Neuron (in vitro differentiated cells): ENCODE data around the gene LY6G6D.

ENCODE experiments used
- H2AFZ ChIP-seq: one replicate; pipeline ENCODE4 v1.6.1; 2013; ENCODE audit warnings: low read depth, mild to moderate bottlenecking, inconsistent platforms, low read length, moderate library complexity
- H3K27me3 ChIP-seq: one replicate; pipeline ENCODE4 v1.6.1; 2013; ENCODE audit warnings: low read length; ENCODE audit not compliant: insufficient read depth
- H3K36me3 ChIP-seq: one replicate; pipeline ENCODE4 v1.6.1; 2013; ENCODE audit warnings: low read length; ENCODE audit not compliant: insufficient read depth
- H3K4me1 ChIP-seq: one replicate; pipeline ENCODE4 v1.6.1; 2013; ENCODE audit warnings: low read length; ENCODE audit not compliant: insufficient read depth
- H3K4me3 ChIP-seq: 2 replicates; pipeline ENCODE4 v1.5.1; 2013; ENCODE audit warnings: mild to moderate bottlenecking, low read length, moderate library complexity
- H3K9me3 ChIP-seq: one replicate; pipeline ENCODE4 v1.6.1; 2013; ENCODE audit warnings: low read length

Gene LY6G6D

DNA sequence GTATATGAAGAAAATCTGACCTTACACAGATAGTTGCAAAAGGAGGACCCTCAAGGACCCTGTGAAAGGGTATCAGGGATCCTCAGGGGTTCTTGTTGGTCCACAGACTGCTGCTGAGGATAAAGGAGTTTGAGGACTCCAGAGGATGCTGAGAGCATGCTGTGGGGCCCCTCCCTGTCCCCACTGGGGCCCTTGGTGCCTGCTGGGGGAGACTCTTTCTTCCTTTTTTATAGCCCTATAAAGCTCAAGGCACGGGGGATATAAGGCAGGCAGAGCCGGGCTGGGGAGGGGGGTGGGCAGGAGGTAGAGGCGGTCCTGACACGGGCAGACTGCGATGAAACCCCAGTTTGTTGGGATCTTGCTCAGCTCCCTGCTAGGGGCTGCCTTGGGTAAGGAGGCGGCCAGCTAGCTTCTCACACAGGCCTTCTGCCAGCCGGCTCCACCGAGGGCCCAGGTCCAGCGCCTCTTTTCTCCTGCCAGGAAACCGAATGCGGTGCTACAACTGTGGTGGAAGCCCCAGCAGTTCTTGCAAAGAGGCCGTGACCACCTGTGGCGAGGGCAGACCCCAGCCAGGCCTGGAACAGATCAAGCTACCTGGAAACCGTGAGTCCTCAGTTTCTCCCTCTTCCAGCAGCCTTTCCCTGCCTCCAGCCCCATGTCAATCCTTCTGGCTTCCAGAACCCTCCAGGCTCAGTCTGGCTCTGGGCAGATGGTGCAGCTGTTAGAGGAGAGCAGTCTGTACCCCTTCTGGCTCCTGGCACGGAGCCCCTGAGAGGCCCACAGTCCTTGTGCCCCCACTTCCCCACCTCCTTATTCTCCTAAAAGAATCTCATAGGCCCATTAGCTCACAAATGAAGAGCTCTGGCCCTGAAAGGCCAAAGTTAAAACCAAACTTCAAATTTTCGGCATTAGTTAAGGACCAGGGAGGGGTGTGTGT is at the start of gene LY6G6D:
LY6G6D (plus strand) TSS at position 327 of the 937 bp plus-strand sequence; CDS start at position 335, 8 bp downstream.
- Histone ChIP-seq H3K4me3 (no peak within 1 kb of the TSS), H2AFZ (peak within 1 kb of the TSS; percentile 98), H3K36me3 (no peaks in the 10 kb centered on the region), H3K27me3 (no peaks in the 10 kb centered on the region), H3K4me1 (peaks cover 14% of the 10 kb centered on the region), H3K9me3 (no peaks in the 10 kb centered on the region)

DNA sequence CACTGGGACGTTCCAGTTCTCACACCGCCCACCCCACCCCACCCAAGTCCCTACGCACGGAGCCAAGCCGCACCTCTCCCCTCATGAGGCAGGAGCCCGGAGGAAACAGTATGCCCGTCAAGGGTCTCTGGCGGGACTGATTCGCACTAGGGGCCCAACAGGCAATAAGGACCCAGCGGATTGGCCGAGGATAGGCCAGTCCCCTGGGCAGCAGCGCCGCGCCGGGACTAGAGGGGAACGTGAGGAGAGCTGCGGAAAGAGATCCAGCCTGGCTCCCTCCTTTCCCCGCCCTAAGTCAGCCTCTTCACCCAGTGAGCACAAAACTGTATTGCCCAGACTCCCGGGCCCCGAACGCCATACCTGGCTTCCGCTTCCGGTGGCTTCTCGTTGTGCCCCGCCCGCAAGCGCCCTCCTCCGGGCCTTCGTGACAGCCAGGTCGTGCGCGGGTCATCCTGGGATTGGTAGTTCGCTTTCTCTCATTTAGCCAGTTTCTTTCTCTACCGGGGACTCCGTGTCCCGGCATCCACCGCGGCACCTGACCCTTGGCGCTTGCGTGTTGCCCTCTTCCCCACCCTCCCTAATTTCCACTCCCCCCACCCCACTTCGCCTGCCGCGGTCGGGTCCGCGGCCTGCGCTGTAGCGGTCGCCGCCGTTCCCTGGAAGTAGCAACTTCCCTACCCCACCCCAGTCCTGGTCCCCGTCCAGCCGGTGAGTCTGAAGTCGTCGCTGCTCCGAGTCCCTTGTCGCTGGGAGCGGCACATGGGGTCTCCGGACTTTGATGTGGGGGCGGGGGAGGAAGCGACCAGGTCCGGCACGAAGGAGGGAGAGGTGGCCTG is 49.4 kb upstream of the LY6G6D start, which contains the start of gene CSNK2B:
CSNK2B (plus strand) TSS at position 580 of the 836 bp plus-strand sequence. CDS start 752 bp downstream, outside the sequence.
- Histone ChIP-seq H3K4me3 (peak within 1 kb of the TSS; percentile 63), H3K4me1 (peaks cover 26% of the 10 kb centered on the region), H3K36me3 (peaks cover 62% of the 10 kb centered on the region), H2AFZ (peak within 1 kb of the TSS; percentile 46), H3K9me3 (no peaks in the 10 kb centered on the region), H3K27me3 (no peaks in the 10 kb centered on the region)

GRCh38 chr6:31666337-31666965 is 48.7 kb upstream of the LY6G6D start:
- H3K36me3 ChIP-seq: peaks cover 68% of the 10 kb centered on the region
- peaks cover 22% of the 10 kb centered on the region for H3K4me1 ChIP-seq
- no peak overlapping the region for H2AFZ ChIP-seq
- H3K4me3 ChIP-seq: peak overlapping the region; percentile 63
- no peaks in the 10 kb centered on the region for H3K9me3 ChIP-seq
- H3K27me3 ChIP-seq: no peaks in the 10 kb centered on the region

- Histone ChIP-seq H3K27me3 (no peaks in the 10 kb centered on the region), H3K4me1 (peaks cover 7% of the 10 kb centered on the region), H3K36me3 (peaks cover 60% of the 10 kb centered on the region), H3K9me3 (no peaks in the 10 kb centered on the region), H3K4me3 (no peak within 1 kb of the TSS), H2AFZ (no peak within 1 kb of the TSS)
Measured at GRCh38 chr6:31669676-31670075, 45.5 kb upstream of the LY6G6D start, which contains the start of gene LY6G5B. Gene LY6G5B (plus strand): TSS chr6:31669976. CDS start chr6:31670951, 975 bp downstream.

GRCh38 chr6:31676322-31676903 is 38.7 kb upstream of the LY6G6D start:
- Histone ChIP-seq H3K27me3 (no peaks in the 10 kb centered on the region), H3K4me1 (peaks cover 2% of the 10 kb centered on the region), H3K36me3 (peaks cover 14% of the 10 kb centered on the region), H3K9me3 (no peaks in the 10 kb centered on the region), H3K4me3 (no peak overlapping the region), H2AFZ (no peak overlapping the region)

DNA sequence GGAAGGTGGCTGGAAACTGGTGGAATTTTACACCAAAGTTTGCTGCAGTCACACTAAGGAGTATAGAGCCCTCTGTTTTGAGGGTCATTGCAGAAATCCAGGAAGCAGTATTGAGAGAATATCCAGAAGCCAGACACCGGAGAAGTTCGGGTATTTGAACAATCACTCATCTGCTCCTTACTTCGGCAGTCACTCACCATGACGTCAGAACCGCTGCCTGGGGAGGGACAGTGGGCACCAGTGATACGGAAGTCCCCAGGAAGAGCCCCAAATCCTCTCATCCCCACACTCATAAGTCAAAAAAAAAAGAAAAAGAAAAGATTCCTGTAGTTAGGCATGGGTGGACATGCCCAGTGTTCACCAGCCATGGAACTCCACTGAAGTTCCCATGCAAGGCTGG is 38.2 kb upstream of the LY6G6D start:
- Histone ChIP-seq H2AFZ (no peak overlapping the region), H3K4me1 (peaks cover 2% of the 10 kb centered on the region), H3K4me3 (no peak overlapping the region), H3K27me3 (no peaks in the 10 kb centered on the region), H3K36me3 (peaks cover 9% of the 10 kb centered on the region), H3K9me3 (no peaks in the 10 kb centered on the region)

DNA sequence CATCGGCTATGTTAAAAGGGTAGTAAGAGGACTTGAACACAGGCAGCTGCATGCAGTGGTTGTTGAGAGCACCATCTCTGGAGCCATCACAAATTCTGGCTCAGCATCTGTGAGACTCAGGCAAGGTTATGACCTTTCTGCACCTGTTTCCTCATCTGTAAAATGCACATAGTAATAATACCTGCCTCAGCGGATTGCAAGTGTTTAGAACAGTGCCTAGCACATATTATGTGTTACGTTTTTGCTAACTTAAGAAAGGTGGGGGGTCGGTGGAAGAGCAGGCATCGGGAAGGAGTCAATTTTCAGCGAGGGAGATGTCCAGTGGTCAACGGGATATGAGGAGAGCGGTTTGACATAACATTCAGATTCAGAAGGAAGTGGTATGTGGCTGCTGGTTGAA is 37.2 kb upstream of the LY6G6D start:
- H3K9me3 ChIP-seq: no peaks in the 10 kb centered on the region

GRCh38 chr6:31680226-31681134 is 34.7 kb upstream of the LY6G6D start, which contains the start of gene LY6G5C:
Gene LY6G5C (minus strand): TSS chr6:31681067. CDS start chr6:31680373, 694 bp downstream.
- peaks cover 17% of the 10 kb centered on the region for H3K36me3 ChIP-seq
- peaks cover 3% of the 10 kb centered on the region for H3K9me3 ChIP-seq
- no peak within 1 kb of the TSS for H3K4me3 ChIP-seq
- no peak within 1 kb of the TSS for H2AFZ ChIP-seq
- H3K4me1 ChIP-seq: peaks cover 2% of the 10 kb centered on the region
- no peaks in the 10 kb centered on the region for H3K27me3 ChIP-seq

More for the DNA sequence above, 37.2 kb upstream of the LY6G6D start:
- Histone ChIP-seq H3K4me3 (no peak overlapping the region), H2AFZ (no peak overlapping the region), H3K4me1 (peaks cover 2% of the 10 kb centered on the region), H3K27me3 (no peaks in the 10 kb centered on the region), H3K36me3 (peaks cover 2% of the 10 kb centered on the region)

DNA sequence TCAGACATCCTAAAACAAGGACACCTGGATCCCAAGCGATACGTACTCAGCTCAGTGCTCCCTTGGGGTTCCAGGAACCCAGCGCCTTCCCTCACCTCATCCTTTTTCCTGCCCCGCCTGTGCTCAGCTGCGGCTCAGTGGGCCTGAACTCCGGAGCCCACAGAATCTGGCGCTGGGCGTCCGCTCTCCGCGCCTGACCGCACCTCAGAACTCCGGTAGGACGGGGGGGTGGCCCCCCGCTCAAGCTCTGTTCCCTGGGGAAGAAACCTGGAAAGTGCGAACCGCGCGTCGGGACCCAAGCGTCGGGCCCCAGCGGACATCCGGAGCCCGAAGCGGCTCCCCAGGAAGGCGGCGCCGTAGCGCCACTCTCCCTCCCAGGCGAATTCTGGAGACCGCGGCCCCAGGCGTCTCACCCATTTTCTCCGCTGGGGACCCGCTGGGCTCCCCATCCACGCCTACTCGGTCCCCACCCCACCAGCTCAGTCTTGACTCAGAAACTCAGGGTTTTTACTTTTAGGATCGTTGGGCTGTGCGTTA is 33.9 kb upstream of the LY6G6D start:
- Histone ChIP-seq H3K9me3 (peaks cover 3% of the 10 kb centered on the region), H2AFZ (no peak overlapping the region), H3K4me1 (peaks cover 2% of the 10 kb centered on the region), H3K27me3 (no peaks in the 10 kb centered on the region), H3K36me3 (peaks cover 21% of the 10 kb centered on the region), H3K4me3 (no peak overlapping the region)

DNA sequence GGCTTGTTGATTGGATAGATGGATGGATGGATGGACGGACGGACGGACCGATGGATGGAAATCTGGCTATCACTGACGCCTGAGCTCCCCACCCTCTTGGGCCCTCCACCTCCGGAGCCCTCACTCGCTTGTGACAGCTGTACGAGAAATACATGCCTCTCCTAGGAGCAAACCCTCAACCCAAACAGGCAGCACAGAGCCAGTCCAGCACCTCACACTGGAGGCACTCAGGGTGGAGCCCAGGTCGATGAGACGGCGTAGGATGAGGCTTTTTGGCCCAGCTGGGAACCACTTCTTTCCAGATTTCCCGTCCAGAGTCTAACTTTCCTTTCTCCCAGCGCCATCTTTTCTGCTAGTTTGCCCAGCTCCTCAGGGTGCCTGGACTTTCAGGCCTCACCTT is 31.6 kb upstream of the LY6G6D start:
- H3K27me3 ChIP-seq: no peaks in the 10 kb centered on the region
- peaks cover 44% of the 10 kb centered on the region for H3K36me3 ChIP-seq
- H3K4me1 ChIP-seq: peaks cover 2% of the 10 kb centered on the region
- H2AFZ ChIP-seq: no peak overlapping the region
- H3K4me3 ChIP-seq: no peak overlapping the region
- H3K9me3 ChIP-seq: peaks cover 3% of the 10 kb centered on the region

- Histone ChIP-seq H3K9me3 (peaks cover 3% of the 10 kb centered on the region), H2AFZ (no peak overlapping the region), H3K4me1 (no peaks in the 10 kb centered on the region), H3K36me3 (peaks cover 71% of the 10 kb centered on the region), H3K4me3 (no peak overlapping the region), H3K27me3 (no peaks in the 10 kb centered on the region)
Measured at GRCh38 chr6:31686483-31686882, 28.7 kb upstream of the LY6G6D start.
